ENCODE results near the gene ZNF652.

Gene ZNF652

GRCh38 chr17:49361902-49362722 is at the start of gene ZNF652:
Gene ZNF652 (minus strand): TSS chr17:49362250. CDS start chr17:49317725, 44,525 bp downstream.
- DNase-seq = peak; percentile 97 to 99

GRCh38 chr17:49409066-49409465 is 47.0 kb upstream of the ZNF652 start:
- DNase-seq = peak in 1 of 2 experiments; percentile 29

- peak; percentile 94 to 97 for DNase-seq
Observed at GRCh38 chr17:49407981-49408501, 46.0 kb upstream of the ZNF652 start.

- DNase-seq = no peak
Observed at GRCh38 chr17:49407086-49407485, 45.0 kb upstream of the ZNF652 start.

- DNase-seq = no peak
Observed at GRCh38 chr17:49406421-49407061, 44.5 kb upstream of the ZNF652 start.

GRCh38 chr17:49404906-49405305 is 42.9 kb upstream of the ZNF652 start:
- DNase-seq = no peak

- no peak for DNase-seq
Observed at GRCh38 chr17:49404361-49404760, 42.3 kb upstream of the ZNF652 start.

GRCh38 chr17:49403514-49404289 is 41.7 kb upstream of the ZNF652 start:
- no peak for DNase-seq

GRCh38 chr17:49402706-49403105 is 40.7 kb upstream of the ZNF652 start:
- DNase-seq = no peak

GRCh38 chr17:49401971-49402611 is 40.0 kb upstream of the ZNF652 start:
- no peak for DNase-seq

GRCh38 chr17:49399995-49400394 is 37.9 kb upstream of the ZNF652 start:
- DNase-seq = no peak

- DNase-seq = no peak
Observed at GRCh38 chr17:49397586-49397985, 35.5 kb upstream of the ZNF652 start.

- no peak for DNase-seq
Observed at GRCh38 chr17:49393491-49394255, 31.6 kb upstream of the ZNF652 start.

GRCh38 chr17:49390548-49391324 is 28.7 kb upstream of the ZNF652 start:
- no peak for DNase-seq

GRCh38 chr17:49389514-49390347 is 27.7 kb upstream of the ZNF652 start:
- DNase-seq = peak in 1 of 2 experiments; percentile 42

- no peak for DNase-seq
Observed at GRCh38 chr17:49388692-49389513, 26.9 kb upstream of the ZNF652 start.

- no peak for DNase-seq
Observed at GRCh38 chr17:49388290-49388640, 26.2 kb upstream of the ZNF652 start.

- no peak for DNase-seq
Observed at GRCh38 chr17:49387498-49388289, 25.6 kb upstream of the ZNF652 start.

Data from NCI-H2081 (cell line).